Measurements from ENCODE around the gene NME4. TPM values are rescaled to one million over a fixed set of nuclear protein-coding genes. Genes with fewer than 3 reads are reported as not detected.
A peak's percentile ranks its signal among the peaks of the same experiment; 100 is the strongest.

The NME4 gene
- total RNA-seq, 1 donor from 2014 or later: 93.2 TPM

- H3K4me3 ChIP-seq (ENCODE audit: low read depth, low read length): peak overlapping the region; percentile 44
- no peak for DNase-seq (ENCODE audit: low read depth)
- TF ChIP-seq CTCF (conservative IDR thresholded peaks at IDR 0.05; ENCODE audit: low read depth, low read length): no peak
Measured at GRCh38 chr16:396605-397004, 394 bp upstream of the NME4 start.

GRCh38 chr16:397736-398332, 835 bp downstream of the NME4 start:
- DNase-seq (ENCODE audit: low read depth): no peak
- TF ChIP-seq CTCF (conservative IDR thresholded peaks at IDR 0.05; ENCODE audit: low read depth, low read length): peak; percentile 25
- peak overlapping the region; percentile 25 for H3K4me3 ChIP-seq (ENCODE audit: low read depth, low read length)

DNA sequence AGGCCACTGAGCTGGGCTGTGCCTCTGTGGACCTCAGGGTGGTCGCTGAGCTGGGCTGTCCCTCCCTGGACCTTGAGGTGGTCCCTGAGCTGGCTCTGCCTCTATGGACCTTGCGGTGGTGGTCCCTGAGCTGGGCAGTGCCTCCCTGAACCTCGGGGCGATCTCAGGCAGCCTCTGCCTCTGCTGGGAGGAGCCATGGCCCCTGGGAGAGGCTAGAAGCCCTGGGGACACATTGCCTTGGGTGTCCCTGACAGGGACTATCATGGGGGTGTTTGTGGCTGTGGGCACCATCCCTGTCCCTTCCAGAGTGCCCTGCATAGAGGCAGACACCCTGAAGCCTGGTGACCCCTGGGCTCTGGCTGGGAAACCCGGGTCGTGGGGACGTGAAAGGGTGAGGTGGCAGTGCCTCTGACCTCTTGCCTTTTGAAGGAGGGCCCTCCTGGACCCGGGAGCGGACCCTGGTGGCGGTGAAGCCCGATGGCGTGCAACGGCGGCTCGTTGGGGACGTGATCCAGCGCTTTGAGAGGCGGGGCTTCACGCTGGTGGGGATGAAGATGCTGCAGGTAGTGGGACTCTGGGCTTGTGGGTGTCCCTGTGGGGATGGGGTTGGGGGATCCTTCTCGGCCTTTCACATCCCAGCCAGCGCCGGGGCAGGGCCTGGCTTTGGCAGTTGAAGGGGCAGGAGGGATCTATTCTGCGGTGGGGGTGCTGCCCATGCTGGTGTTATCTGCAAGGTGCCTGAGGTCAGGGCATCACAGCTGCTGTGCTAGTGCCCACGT, 1.8 kb downstream of the NME4 start:
- DNase-seq (ENCODE audit: low read depth): no peak
- TF ChIP-seq CTCF (conservative IDR thresholded peaks at IDR 0.05; ENCODE audit: low read depth, low read length): no peak
- H3K4me3 ChIP-seq (ENCODE audit: low read depth, low read length): no peak overlapping the region

DNA sequence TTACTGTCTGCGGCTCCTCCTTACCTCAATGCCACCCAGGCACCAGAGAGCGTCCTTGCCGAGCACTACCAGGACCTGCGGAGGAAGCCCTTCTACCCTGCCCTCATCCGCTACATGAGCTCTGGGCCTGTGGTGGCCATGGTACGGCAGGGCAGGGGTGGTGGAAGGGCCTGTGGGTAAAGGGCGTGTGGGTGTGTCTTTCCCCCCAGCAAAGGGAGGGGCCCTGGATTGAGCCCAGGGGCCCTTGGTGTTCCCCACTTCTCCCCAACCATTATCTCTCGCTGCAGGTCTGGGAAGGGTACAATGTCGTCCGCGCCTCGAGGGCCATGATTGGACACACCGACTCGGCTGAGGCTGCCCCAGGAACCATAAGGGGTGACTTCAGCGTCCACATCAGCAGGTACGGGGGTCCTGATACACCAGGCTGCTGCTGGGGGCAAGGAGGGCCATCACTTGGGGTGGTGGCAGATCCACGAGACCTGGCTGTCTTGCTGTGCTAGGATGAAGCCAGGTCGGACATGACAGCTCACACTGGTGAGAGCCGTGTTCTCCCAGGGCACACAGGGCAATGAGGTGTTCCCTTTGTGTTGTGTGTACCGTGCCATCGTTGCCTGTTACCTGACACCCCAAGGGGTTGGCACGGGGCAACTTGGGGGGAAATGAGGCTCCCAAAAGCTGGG, 2.5 kb downstream of the NME4 start:
- no peak for TF ChIP-seq CTCF (conservative IDR thresholded peaks at IDR 0.05; ENCODE audit: low read depth, low read length)
- DNase-seq (ENCODE audit: low read depth): no peak
- H3K4me3 ChIP-seq (ENCODE audit: low read depth, low read length): no peak overlapping the region

GRCh38 chr16:400061-400591, 3.1 kb downstream of the NME4 start:
- H3K4me3 ChIP-seq (ENCODE audit: low read depth, low read length): peak overlapping the region; percentile 94
- no peak for TF ChIP-seq CTCF (conservative IDR thresholded peaks at IDR 0.05; ENCODE audit: low read depth, low read length)
- DNase-seq (ENCODE audit: low read depth): no peak

DNA sequence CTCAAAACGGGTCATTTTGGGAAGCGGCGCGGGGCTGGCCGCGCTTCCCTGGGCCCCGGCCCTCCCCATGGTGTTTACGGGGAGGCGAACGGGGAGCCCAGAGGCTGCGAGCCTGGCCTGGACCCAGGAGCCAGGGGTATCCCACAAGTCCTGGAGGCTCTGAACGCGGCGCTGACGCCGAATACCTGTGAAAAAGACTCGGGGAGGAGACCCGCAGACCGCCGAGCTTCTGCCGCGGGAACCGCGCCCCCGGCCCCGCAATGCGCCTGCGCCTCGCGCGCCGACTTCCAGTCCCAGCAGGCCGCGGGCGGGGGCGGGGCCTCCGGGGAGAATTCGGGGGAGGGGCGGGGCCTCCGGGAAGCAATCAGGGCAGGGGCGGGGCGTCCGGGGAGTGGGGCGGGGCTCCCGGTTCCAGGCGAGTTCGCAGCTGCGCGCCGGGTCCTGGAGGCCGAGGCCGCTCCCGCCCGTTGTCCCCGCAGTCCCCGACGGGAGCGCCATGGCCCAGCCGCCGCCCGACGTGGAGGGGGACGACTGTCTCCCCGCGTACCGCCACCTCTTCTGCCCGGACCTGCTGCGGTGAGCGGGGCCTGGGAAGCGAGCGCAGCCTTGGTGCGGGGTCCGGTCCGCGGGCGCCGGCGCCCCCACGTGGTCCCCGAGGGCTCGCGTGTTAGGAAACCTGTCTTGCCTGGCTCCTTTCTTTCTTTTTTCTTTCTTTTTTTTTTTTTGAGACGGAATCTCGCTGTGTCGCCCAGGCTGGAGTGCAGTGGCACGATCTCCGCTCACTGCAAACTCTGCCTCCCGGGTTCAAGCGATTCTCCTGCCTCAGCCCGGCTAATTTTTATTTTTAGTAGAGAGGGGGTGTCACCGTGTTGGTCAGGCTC, 4.7 kb downstream of the NME4 start, which contains the start of gene DECR2:
TSS of gene DECR2 (plus strand) at position 418 of the 881 bp plus-strand sequence. CDS start at position 497, 79 bp downstream.
- DNase-seq (ENCODE audit: low read depth): no peak
- H3K4me3 ChIP-seq (ENCODE audit: low read depth, low read length): peak within 1 kb of the TSS; percentile 94
- peak; percentile 42 for TF ChIP-seq CTCF (conservative IDR thresholded peaks at IDR 0.05; ENCODE audit: low read depth, low read length)
